GM19193 (cell line): ENCODE measurements around the gene NRM.
A peak's percentile ranks its signal among the peaks of the same experiment; 100 is the strongest.

ENCODE experiments used
- POLR2A ChIP-seq: IDR thresholded peaks from 4 replicates; pipeline ENCODE4 v1.6.1; 2011; ENCODE audit not compliant: insufficient read depth, insufficient read length; ENCODE audit errors: extremely low read depth

The NRM gene

GRCh38 chr6:30683980-30684338, 6.8 kb downstream of the NRM start:
- no peak for TF ChIP-seq POLR2A

GRCh38 chr6:30683183-30683979, 7.4 kb downstream of the NRM start:
- no peak for TF ChIP-seq POLR2A

GRCh38 chr6:30682143-30683117, 8.4 kb downstream of the NRM start:
- TF ChIP-seq POLR2A = peak; percentile 82

GRCh38 chr6:30681766-30682142, 9.0 kb downstream of the NRM start:
- no peak for TF ChIP-seq POLR2A

- TF ChIP-seq POLR2A = no peak
Observed at GRCh38 chr6:30679765-30680535, 10.8 kb downstream of the NRM start.

- TF ChIP-seq POLR2A = peak; percentile 28
Observed at GRCh38 chr6:30678964-30679726, 11.6 kb downstream of the NRM start.

- TF ChIP-seq POLR2A = no peak
Observed at GRCh38 chr6:30676660-30677285, 14.0 kb downstream of the NRM start.

GRCh38 chr6:30672445-30673253, 18.1 kb downstream of the NRM start, which contains the start of gene DHX16:
DHX16 (minus strand) TSS chr6:30673006; CDS start chr6:30672841, 165 bp downstream.
- peak; percentile 85 for TF ChIP-seq POLR2A

GRCh38 chr6:30670760-30671527, 19.8 kb downstream of the NRM start:
- TF ChIP-seq POLR2A = no peak

GRCh38 chr6:30664994-30665767, 25.6 kb downstream of the NRM start:
- TF ChIP-seq POLR2A = no peak

GRCh38 chr6:30657454-30657853, 33.3 kb downstream of the NRM start:
- no peak for TF ChIP-seq POLR2A
